ENCODE data around the gene PRSS50.

Gene PRSS50

DNA sequence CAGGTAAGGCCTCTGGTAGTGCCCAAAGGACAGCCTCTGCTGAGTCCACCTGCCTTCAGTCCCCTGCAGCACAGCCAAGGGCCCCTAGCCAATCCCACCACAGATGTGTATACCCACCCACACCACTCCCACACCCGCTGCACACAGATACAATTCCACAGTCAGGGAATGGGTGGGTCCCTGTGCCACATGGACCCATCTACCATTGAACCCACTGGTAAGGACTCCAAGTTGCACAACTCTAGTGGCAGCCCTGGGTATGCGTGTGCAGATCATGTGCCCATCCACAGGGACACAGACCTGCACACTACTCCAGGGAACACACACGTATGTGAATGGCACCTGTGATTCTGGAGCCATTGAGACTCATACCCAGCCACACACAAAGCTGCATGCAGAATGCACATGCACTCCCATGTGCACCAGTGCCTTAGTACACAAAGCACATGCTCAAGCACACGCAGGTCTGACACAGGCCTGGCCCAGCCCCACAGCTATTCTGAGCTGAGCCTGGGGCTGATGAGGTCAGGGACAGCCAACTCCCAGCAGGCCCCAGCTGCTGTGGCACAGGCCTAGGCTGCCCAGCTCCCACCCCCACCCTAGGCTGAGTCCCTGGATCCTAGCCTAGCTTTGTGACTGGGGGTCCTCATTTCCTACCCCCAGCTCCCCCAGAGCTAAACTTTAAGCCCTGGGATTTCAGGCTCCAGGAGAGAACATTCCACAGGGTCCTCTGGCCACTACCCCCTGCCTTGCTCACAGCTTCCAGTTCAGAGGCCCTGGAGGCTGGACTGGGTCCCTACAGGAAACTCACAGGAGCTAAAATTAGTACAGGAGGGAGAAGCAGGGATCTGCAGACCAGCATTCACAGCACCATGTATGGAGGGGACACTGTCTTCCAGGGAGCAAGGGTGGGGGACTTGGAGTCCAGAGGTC, 21.4 kb downstream of the PRSS50 start:
- TF ChIP-seq, protein P1, sequence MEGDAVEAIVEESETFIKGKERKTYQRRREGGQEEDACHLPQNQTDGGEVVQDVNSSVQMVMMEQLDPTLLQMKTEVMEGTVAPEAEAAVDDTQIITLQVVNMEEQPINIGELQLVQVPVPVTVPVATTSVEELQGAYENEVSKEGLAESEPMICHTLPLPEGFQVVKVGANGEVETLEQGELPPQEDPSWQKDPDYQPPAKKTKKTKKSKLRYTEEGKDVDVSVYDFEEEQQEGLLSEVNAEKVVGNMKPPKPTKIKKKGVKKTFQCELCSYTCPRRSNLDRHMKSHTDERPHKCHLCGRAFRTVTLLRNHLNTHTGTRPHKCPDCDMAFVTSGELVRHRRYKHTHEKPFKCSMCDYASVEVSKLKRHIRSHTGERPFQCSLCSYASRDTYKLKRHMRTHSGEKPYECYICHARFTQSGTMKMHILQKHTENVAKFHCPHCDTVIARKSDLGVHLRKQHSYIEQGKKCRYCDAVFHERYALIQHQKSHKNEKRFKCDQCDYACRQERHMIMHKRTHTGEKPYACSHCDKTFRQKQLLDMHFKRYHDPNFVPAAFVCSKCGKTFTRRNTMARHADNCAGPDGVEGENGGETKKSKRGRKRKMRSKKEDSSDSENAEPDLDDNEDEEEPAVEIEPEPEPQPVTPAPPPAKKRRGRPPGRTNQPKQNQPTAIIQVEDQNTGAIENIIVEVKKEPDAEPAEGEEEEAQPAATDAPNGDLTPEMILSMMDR (IDR thresholded peaks at IDR 0.05; ENCODE audit: low read depth, low read length): no peak
- no peak overlapping the region for H3K4me3 ChIP-seq (replicated peaks in 1 of 2; ENCODE audit: low read depth in 2 of 2, low read length in 2 of 2)
- DNase-seq (ENCODE audit: low read depth in 2 of 2): peak in 1 of 2 donors; percentile 22

DNA sequence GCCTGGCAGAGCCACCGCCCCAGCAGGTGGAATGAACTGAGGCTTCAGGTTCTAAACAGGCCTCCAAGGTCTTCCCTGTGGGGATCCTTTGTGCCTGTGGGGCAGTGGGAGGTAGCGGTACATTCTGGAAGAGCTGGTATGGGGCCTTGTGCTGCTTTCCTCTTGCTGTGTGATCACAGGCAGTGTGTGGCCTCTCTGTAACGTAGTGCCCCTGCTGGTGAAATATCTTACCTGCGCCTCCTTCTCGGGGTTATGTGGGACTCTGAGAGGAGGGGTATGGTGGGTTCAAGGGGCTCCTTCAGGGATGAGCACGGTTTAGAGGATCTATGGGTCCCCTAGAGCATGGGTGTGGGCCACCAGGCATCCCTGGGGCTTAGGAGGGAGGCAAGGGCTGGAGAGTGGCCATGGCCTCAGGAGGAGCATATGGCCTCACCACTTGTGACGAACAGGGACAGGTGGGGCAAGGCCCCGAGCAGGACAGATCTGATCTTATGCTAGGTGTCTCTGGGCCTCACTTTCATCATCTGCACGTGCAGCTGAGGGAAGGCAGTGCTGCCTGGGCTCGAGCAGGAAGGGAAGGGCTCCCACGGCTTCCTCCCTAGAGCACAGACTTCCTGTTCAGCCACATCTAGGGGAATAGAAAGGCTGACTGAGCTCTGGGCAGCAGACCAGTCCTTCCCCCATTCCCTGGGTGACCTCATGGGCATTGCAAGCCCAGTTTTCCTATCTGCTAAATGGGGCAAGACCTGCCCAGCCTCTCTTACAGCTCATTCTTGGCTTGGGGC, 22.3 kb downstream of the PRSS50 start:
- DNase-seq (ENCODE audit: low read depth in 2 of 2): peak; percentile 69 to 77
- H3K4me3 ChIP-seq (replicated peaks in 1 of 2; ENCODE audit: low read depth in 2 of 2, low read length in 2 of 2): no peak overlapping the region
- TF ChIP-seq, protein P1 (IDR thresholded peaks at IDR 0.05; ENCODE audit: low read depth, low read length): no peak

DNA sequence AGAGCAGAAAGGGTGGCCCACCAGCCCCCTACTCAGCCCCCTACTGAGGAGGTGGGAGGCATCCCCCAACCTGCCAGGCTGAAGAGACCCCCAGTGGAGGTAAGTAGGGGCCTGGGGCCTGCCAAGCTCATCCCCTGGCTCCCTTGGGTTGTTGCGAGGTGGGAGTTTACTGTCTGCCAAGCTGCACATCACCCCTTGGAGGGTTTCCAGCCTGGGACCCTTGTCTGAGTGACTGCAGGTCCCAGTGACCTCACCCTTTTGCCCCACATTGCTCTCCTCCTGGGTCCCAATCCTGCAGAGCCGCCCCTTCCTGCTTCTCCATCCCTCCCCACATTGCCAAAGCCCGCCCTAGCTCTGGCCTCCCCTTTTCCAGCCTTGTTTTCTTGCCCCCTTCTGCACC, 23.1 kb downstream of the PRSS50 start:
- no peak overlapping the region for H3K4me3 ChIP-seq (replicated peaks in 1 of 2; ENCODE audit: low read depth in 2 of 2, low read length in 2 of 2)
- TF ChIP-seq, protein P1 (IDR thresholded peaks at IDR 0.05; ENCODE audit: low read depth, low read length): no peak
- no peak for DNase-seq (ENCODE audit: low read depth in 2 of 2)

DNA sequence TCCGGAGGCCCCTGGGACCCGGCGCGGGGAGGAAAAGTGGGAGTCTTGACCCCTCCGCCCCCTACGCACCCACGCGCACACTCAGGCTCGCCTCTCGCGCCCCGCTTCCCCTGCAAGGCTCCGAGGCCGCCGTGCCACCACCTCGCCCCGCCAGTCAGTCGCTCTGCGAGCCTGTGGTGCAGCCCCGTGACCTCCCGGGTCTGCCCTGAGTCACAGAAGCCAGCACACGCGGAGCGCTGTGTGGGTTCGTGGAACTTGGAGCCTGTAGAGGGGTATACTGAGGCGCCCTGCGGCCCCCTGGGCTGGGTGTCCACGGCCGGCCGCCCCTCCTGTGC, 23.8 kb downstream of the PRSS50 start:
- H3K4me3 ChIP-seq (replicated peaks in 1 of 2; ENCODE audit: low read depth in 2 of 2, low read length in 2 of 2): peak overlapping the region; percentile 19 to 63
- DNase-seq (ENCODE audit: low read depth in 2 of 2): no peak

DNA sequence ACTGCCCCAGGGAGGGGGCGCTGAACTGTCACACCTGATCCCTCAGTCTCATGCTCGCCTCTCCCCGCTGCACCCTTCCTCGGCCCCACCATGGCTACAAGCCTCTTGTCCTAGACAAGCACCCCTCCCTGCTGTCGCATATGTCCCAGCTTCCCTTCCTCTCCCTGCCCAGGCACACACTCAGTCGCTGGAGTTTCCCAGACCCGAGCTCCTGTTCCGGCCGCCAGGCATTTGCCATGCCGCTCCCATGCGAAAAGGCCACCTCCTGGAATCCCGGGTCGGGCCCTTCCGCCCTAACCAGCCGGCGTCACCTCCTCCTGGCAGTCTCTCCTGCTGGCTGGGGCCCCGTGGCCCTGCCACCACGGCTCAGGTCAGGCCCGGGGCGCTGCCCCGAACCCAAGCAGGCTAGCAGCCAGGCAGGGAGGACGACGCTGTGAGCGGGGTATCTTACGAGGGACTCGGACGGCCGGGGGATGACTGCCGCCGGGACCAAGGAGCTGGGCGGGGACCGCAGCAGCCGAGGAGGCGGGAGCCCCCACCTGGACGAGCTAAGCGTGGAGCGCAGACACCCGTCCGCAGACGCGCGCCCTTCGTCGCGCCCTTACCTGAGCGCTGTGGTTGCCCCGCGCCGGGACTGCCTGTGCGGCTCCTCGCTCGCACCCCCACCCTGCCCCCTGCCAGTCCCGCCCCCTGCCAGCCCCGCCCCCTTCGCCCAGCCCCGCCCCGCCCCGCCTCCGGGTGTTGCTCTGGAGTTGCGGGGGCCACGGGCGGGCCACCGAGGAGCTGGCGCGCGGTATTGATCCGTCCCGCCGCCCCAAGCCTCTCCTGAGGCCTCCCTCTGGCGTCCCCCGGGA, 24.4 kb downstream of the PRSS50 start, which contains the start of gene ALS2CL:
ALS2CL (minus strand) TSS at position 642 of the 854 bp plus-strand sequence. CDS start 4,239 bp downstream, outside the sequence.
- TF ChIP-seq, protein P1 (IDR thresholded peaks at IDR 0.05; ENCODE audit: low read depth, low read length): no peak
- peak within 1 kb of the TSS; percentile 44 to 63 for H3K4me3 ChIP-seq (replicated peaks in 1 of 2; ENCODE audit: low read depth in 2 of 2, low read length in 2 of 2)
- peak in 1 of 2 donors; percentile 18 for DNase-seq (ENCODE audit: low read depth in 2 of 2)

More for the DNA sequence above, 23.8 kb downstream of the PRSS50 start:
- TF ChIP-seq, protein P1 (IDR thresholded peaks at IDR 0.05; ENCODE audit: low read depth, low read length): no peak

DNA sequence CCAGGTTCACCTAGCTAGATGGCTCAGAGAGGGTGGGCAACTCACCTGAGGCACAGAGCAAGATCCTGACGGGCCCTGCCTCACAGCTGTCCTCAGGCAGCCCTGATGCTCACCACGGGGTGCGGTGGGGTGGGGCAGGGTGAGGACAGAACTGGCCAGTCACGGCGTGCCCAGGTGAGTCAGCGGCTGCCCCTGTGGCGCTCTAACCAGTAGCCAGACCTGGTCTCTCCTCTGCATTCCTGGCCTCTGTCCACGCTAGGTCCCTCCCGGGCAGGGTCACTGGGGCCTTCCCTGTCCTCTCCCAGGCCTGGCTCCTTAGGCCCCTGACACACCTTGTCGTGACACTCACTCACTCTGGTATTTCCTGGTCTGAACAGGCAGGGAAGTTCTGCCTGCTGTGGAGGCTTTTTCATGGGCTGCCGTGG, 25.1 kb downstream of the PRSS50 start:
- no peak for DNase-seq (ENCODE audit: low read depth in 2 of 2)
- TF ChIP-seq, protein P1 (IDR thresholded peaks at IDR 0.05; ENCODE audit: low read depth, low read length): no peak

More for the DNA sequence above, 25.1 kb downstream of the PRSS50 start:
- H3K4me3 ChIP-seq (replicated peaks in 1 of 2; ENCODE audit: low read depth in 2 of 2, low read length in 2 of 2): peak overlapping the region in 1 of 2 donors; percentile 63
